Neural crest cell (in vitro differentiated cells): ENCODE measurements around the gene MEX3D. TPM values are rescaled to one million over a fixed set of nuclear protein-coding genes. Genes with fewer than 3 reads are reported as not detected.
"Not testable (repeated sequence)": the region's sequence is repeated elsewhere in the genome, so short reads cannot be mapped to it uniquely, and the experiment has no call there.

ENCODE experiments used
- DNase-seq: peaks from one replicate; pipeline ENCODE4 v3.0.0; 2021; ENCODE audit warnings: low read depth, mixed read lengths, low spot score
- H3K27ac Mint-ChIP-seq: one replicate; pipeline ENCODE4 v1.8.0; 2021; ENCODE audit warnings: mild to moderate bottlenecking, mixed read lengths; ENCODE audit not compliant: unreplicated experiment
- H3K27me3 Mint-ChIP-seq: 2 replicates; pipeline ENCODE4 v1.8.0; 2021; ENCODE audit warnings: low read depth, mild to moderate bottlenecking, mixed read lengths
- H3K36me3 Mint-ChIP-seq: 2 replicates; pipeline ENCODE4 v1.8.0; 2021; ENCODE audit warnings: low read depth, mild to moderate bottlenecking, mixed read lengths
- H3K4me1 Mint-ChIP-seq: 2 replicates; pipeline ENCODE4 v1.8.0; 2021; ENCODE audit warnings: mixed read lengths
- H3K4me3 Mint-ChIP-seq: one replicate; pipeline ENCODE4 v1.8.0; 2021; ENCODE audit warnings: mild to moderate bottlenecking, mixed read lengths
- H3K9me3 Mint-ChIP-seq: 2 replicates; pipeline ENCODE4 v1.8.0; 2021; ENCODE audit warnings: mixed read lengths
- CTCF ChIP-seq: fragments of 200-600 bp; sonication (generic); conservative IDR thresholded peaks from 2 replicates; pipeline ENCODE4 v1.5.0; 2021; ENCODE audit warnings: antibody characterized with exemption, mild to moderate bottlenecking
- total RNA-seq: library from RNA; stranded (reverse); gene quantifications from 2 replicates; pipeline ENCODE4 v1.2.1, GENCODE V29; 2021

The MEX3D gene
- total RNA-seq, 1 donor from 2014 or later: 103 TPM

DNA sequence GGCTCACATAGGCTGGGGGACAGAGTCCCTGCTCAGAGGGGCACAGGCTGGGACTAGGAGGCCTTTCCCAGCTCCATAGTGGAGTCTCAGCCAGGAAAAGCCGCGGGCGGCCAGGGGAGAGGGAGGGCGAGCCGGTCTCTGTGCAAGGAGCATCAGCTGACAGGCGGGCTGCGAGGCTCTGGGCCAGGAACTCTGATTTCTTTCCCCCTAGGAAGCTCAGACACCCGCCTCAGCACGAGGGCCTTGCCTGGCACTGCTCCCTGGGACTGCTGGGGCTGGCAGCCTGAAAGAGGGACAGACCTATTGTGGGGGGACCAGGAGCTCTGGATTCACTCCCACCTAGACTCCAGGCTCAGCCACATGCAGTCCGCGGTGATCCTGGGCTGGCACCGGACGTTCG is 46.5 kb downstream of the MEX3D start:
- no peak for TF ChIP-seq CTCF
- Mint-ChIP-seq H3K27ac (no peak overlapping the region), H3K9me3 (no peaks in the 10 kb centered on the region), H3K36me3 (no peaks in the 10 kb centered on the region), H3K4me3 (no peak overlapping the region), H3K27me3 (peaks cover 66% of the 10 kb centered on the region), H3K4me1 (peaks cover 7% of the 10 kb centered on the region)
- no peak for DNase-seq

- peaks cover 63% of the 10 kb centered on the region for H3K27me3 Mint-ChIP-seq
- no peaks in the 10 kb centered on the region for H3K9me3 Mint-ChIP-seq
- peaks cover 7% of the 10 kb centered on the region for H3K4me1 Mint-ChIP-seq
- no peak for TF ChIP-seq CTCF
- H3K36me3 Mint-ChIP-seq: no peaks in the 10 kb centered on the region
- no peak overlapping the region for H3K4me3 Mint-ChIP-seq
- H3K27ac Mint-ChIP-seq: no peak overlapping the region
- DNase-seq: no peak
Measured at GRCh38 chr19:1520203-1520780, 47.8 kb downstream of the MEX3D start.

DNA sequence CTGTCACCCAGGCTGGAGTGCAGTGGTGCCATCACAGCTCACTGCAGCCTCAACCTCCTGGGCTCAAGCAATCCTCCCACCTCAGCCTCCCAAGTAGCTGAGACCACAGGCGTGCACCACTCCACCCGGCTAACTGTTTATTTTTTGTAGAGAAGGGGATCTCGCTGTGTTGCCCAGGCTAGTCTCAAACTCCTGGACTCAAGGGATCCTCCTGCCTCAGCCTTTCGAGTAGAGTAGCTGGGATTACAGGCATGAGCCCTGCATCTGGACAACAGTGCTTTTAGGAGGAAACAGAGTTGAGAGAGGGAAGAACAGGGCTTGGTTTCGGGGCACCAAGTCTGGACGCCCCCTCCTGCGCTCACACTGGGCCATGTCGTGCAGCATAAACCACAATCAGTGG is 48.3 kb downstream of the MEX3D start:
- not testable (repeated sequence) for H3K4me3 Mint-ChIP-seq, H3K27ac Mint-ChIP-seq, H3K4me1 Mint-ChIP-seq, DNase-seq, H3K9me3 Mint-ChIP-seq, H3K36me3 Mint-ChIP-seq
- peaks cover 62% of the 10 kb centered on the region for H3K27me3 Mint-ChIP-seq

GRCh38 chr19:1518471-1518870 is 49.7 kb downstream of the MEX3D start:
- H3K4me1 Mint-ChIP-seq: no peaks in the 10 kb centered on the region
- H3K27ac Mint-ChIP-seq: no peak overlapping the region
- no peak overlapping the region for H3K4me3 Mint-ChIP-seq
- peaks cover 63% of the 10 kb centered on the region for H3K27me3 Mint-ChIP-seq
- no peak for DNase-seq
- H3K9me3 Mint-ChIP-seq: no peaks in the 10 kb centered on the region
- H3K36me3 Mint-ChIP-seq: no peaks in the 10 kb centered on the region
- no peak for TF ChIP-seq CTCF

DNA sequence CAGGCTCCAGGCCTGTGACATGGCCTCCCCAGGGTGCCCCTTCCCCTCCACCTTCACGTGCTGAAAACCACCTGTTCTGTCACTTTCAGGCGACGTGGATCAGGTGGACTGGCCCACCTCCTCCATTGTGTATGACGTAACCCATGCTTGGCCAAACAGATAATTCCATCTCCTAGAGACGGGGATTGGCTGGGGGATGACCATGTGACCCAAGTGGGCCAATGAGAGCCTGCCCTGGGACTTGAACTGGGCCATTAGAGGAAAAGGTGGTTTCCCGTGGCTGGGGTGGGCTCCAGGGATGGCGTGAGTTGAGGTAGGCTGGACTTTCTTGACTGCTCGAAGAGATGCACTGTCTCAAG is 51.8 kb downstream of the MEX3D start:
- no peak overlapping the region for H3K4me3 Mint-ChIP-seq
- peaks cover 58% of the 10 kb centered on the region for H3K27me3 Mint-ChIP-seq
- H3K4me1 Mint-ChIP-seq: no peaks in the 10 kb centered on the region
- H3K9me3 Mint-ChIP-seq: no peaks in the 10 kb centered on the region
- DNase-seq: no peak
- H3K27ac Mint-ChIP-seq: no peak overlapping the region
- no peak for TF ChIP-seq CTCF
- H3K36me3 Mint-ChIP-seq: no peaks in the 10 kb centered on the region

DNA sequence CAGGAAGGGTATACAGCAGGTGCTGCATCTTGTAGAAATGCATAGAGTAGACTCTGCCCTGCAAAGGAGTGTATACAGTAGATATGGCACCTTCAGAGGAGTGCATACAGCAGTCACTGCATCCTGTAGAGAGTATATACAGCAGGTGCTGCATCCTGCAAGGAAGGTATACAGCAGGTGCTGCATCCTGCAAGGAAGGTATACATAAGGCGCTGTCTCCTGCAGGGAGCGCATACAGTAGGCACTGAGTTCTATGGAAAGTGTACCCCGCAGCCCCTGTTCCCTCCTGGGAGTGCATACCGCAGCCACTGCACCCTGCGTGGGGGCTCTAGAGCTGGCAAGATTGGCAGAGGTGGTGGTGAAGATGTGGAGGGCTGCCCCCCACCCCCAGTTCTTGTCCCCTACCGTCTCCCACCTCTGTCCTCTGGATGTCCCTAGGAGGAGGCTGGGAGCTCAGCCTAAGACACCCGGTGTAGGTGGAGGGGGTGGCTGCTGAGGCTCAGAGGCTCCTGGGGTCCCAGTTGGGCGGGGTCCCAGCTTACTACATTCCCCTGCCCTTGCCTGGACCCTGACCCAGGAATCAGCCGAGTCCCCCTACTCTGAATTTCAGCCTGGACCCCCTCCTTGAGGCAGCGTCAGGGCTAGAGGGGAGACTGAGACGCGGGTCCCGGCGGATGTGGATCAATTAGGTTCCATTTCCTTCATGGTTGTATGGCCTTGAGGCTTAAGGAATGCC is 53.0 kb downstream of the MEX3D start:
- Mint-ChIP-seq H3K27me3 (peaks cover 64% of the 10 kb centered on the region), H3K27ac (no peak overlapping the region)

More for the DNA sequence above, 53.0 kb downstream of the MEX3D start:
- no peak for DNase-seq
- H3K9me3 Mint-ChIP-seq: no peaks in the 10 kb centered on the region
- no peak overlapping the region for H3K4me3 Mint-ChIP-seq
- H3K4me1 Mint-ChIP-seq: no peaks in the 10 kb centered on the region
- no peak for TF ChIP-seq CTCF
- no peaks in the 10 kb centered on the region for H3K36me3 Mint-ChIP-seq
